ENCODE measurements around the gene CBFA2T2.

CBFA2T2 gene

DNA sequence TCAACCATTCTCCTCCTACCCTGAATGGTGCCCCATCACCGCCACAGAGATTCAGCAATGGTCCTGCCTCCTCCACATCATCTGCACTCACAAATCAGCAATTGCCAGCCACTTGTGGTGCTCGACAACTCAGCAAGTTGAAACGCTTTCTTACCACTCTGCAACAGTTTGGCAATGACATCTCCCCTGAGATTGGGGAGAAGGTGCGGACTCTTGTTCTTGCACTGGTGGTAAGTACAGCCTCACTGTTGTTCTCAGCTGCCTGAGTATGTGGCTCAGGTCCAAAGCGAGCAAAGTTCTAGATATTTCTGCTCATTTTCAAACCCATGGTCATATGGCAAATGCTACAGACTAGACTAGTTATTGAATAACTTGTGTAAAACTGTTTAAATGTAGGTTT, 121.2 kb downstream of the CBFA2T2 start:
- Histone ChIP-seq H3K4me3 (ENCODE audit: low read length, poor library complexity, severe bottlenecking) (no peak overlapping the region), H3K9ac (ENCODE audit: low read depth, low read length, poor library complexity, severe bottlenecking) (no peak overlapping the region), H3K9me3 (ENCODE audit: insufficient read depth, low read depth, low read length) (no peaks in the 10 kb centered on the region), H3K4me1 (ENCODE audit: insufficient read depth, low read length, poor library complexity, severe bottlenecking) (no peaks in the 10 kb centered on the region), H3K4me2 (ENCODE audit: low read depth, low read length, poor library complexity, severe bottlenecking) (no peak overlapping the region), H3K27me3 (ENCODE audit: insufficient read depth, low read length, poor library complexity, severe bottlenecking) (no peaks in the 10 kb centered on the region), H3K79me2 (ENCODE audit: insufficient read depth, low read length) (no peaks in the 10 kb centered on the region), H2AFZ (ENCODE audit: low read length) (no peak overlapping the region), H3F3A (ENCODE audit: low read depth) (no peaks in the 10 kb centered on the region), H4K20me1 (ENCODE audit: insufficient read depth, low read length, poor library complexity, severe bottlenecking) (no peaks in the 10 kb centered on the region), H3K36me3 (ENCODE audit: insufficient read depth, low read length) (peaks cover 71% of the 10 kb centered on the region), H3K9me2 (replicated peaks; ENCODE audit: low read depth, low read length) (no peaks in the 10 kb centered on the region)
- TF ChIP-seq, protein P1, sequence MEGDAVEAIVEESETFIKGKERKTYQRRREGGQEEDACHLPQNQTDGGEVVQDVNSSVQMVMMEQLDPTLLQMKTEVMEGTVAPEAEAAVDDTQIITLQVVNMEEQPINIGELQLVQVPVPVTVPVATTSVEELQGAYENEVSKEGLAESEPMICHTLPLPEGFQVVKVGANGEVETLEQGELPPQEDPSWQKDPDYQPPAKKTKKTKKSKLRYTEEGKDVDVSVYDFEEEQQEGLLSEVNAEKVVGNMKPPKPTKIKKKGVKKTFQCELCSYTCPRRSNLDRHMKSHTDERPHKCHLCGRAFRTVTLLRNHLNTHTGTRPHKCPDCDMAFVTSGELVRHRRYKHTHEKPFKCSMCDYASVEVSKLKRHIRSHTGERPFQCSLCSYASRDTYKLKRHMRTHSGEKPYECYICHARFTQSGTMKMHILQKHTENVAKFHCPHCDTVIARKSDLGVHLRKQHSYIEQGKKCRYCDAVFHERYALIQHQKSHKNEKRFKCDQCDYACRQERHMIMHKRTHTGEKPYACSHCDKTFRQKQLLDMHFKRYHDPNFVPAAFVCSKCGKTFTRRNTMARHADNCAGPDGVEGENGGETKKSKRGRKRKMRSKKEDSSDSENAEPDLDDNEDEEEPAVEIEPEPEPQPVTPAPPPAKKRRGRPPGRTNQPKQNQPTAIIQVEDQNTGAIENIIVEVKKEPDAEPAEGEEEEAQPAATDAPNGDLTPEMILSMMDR (conservative IDR thresholded peaks at IDR 0.05; ENCODE audit: low read length), result no peak
- no peak for TF ChIP-seq EZH2phosphoT487 (IDR thresholded peaks at IDR 0.05; ENCODE audit: borderline replicate concordance)

DNA sequence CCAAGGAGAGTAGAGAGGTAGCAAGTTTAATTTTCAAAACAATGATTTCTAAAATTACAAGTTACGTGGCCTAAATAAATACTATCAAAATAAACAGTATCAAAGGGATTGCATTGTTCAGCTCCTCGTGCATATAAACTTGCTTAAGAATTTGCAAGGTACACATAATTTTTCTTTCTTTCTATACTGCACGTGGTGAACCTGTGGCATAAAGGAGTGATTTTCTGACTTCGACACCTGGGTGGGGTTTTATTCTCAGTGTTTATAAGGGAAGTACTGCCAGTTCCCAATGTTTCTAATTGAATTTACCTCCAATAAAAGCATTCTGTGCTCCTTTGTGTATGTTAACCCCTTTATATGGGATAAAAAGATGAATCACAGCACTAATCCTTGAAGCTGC, 122.1 kb downstream of the CBFA2T2 start:
- H3K36me3 ChIP-seq (ENCODE audit: insufficient read depth, low read length), result peaks cover 72% of the 10 kb centered on the region

DNA sequence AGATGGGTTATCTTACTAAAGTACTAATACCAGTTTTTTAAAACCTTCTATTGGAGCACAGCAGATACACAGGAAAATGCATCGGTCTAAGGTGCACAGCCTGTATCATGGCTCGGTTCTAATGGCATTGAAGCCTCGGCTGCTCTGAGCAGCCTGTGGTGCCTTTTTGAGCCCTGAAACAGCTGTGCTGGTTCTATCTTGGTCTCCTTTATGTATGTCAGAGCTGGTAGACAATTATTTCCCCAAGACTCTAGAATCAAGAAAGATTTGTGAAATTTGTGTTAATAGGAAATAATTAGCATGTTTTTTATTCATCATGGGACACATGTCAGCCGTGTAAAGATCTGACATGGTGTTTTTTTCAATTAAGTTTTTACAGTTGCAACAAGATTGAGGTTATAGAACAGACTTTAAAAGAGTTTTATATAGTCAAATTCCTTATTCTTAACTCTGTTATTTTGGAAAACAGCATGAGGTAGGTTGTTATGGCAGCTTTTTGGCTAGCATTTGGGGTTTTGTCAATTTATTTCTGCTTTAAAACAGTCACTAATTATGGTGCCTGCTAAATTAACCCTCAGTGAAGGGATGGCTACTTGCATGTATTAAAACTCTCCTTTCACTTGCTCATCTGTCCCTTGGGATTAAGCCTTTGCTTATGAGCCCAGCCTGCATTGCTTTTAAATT, 132.0 kb downstream of the CBFA2T2 start:
- no peaks in the 10 kb centered on the region for H3K9me2 ChIP-seq (replicated peaks; ENCODE audit: low read depth, low read length)
- no peak overlapping the region for H3K9ac ChIP-seq (ENCODE audit: low read depth, low read length, poor library complexity, severe bottlenecking)
- H3K36me3 ChIP-seq (ENCODE audit: insufficient read depth, low read length), result peaks cover 41% of the 10 kb centered on the region; the same call in 1 of the 2 replicates
- TF ChIP-seq, protein P1 (conservative IDR thresholded peaks at IDR 0.05; ENCODE audit: low read length), result no peak
- no peak for TF ChIP-seq EZH2phosphoT487 (IDR thresholded peaks at IDR 0.05; ENCODE audit: borderline replicate concordance)
- H3K27me3 ChIP-seq (ENCODE audit: insufficient read depth, low read length, poor library complexity, severe bottlenecking), result no peaks in the 10 kb centered on the region
- no peak overlapping the region for H3K4me2 ChIP-seq (ENCODE audit: low read depth, low read length, poor library complexity, severe bottlenecking)
- H3K4me1 ChIP-seq (ENCODE audit: insufficient read depth, low read length, poor library complexity, severe bottlenecking), result no peaks in the 10 kb centered on the region
- H3F3A ChIP-seq (ENCODE audit: low read depth), result no peaks in the 10 kb centered on the region
- no peak overlapping the region for H2AFZ ChIP-seq (ENCODE audit: low read length)
- no peak overlapping the region for H3K4me3 ChIP-seq (ENCODE audit: low read length, poor library complexity, severe bottlenecking)
- no peaks in the 10 kb centered on the region for H3K79me2 ChIP-seq (ENCODE audit: insufficient read depth, low read length)
- no peaks in the 10 kb centered on the region for H3K9me3 ChIP-seq (ENCODE audit: insufficient read depth, low read depth, low read length)
- no peaks in the 10 kb centered on the region for H4K20me1 ChIP-seq (ENCODE audit: insufficient read depth, low read length, poor library complexity, severe bottlenecking)

More for the DNA sequence above, 122.1 kb downstream of the CBFA2T2 start:
- Histone ChIP-seq H3K4me2 (ENCODE audit: low read depth, low read length, poor library complexity, severe bottlenecking) (no peak overlapping the region), H3K9me2 (replicated peaks; ENCODE audit: low read depth, low read length) (no peaks in the 10 kb centered on the region), H3K79me2 (ENCODE audit: insufficient read depth, low read length) (no peaks in the 10 kb centered on the region), H4K20me1 (ENCODE audit: insufficient read depth, low read length, poor library complexity, severe bottlenecking) (no peaks in the 10 kb centered on the region), H3K27me3 (ENCODE audit: insufficient read depth, low read length, poor library complexity, severe bottlenecking) (no peaks in the 10 kb centered on the region), H3K9ac (ENCODE audit: low read depth, low read length, poor library complexity, severe bottlenecking) (no peak overlapping the region), H3F3A (ENCODE audit: low read depth) (no peaks in the 10 kb centered on the region), H3K4me1 (ENCODE audit: insufficient read depth, low read length, poor library complexity, severe bottlenecking) (no peaks in the 10 kb centered on the region), H3K4me3 (ENCODE audit: low read length, poor library complexity, severe bottlenecking) (no peak overlapping the region), H2AFZ (ENCODE audit: low read length) (no peak overlapping the region), H3K9me3 (ENCODE audit: insufficient read depth, low read depth, low read length) (no peaks in the 10 kb centered on the region)
- TF ChIP-seq, protein P1 (conservative IDR thresholded peaks at IDR 0.05; ENCODE audit: low read length), result no peak
- TF ChIP-seq EZH2phosphoT487 (IDR thresholded peaks at IDR 0.05; ENCODE audit: borderline replicate concordance), result no peak

All from Loucy (cell line).